Measurements from ENCODE around the gene SEC16B. TPM values are rescaled to one million over a fixed set of nuclear protein-coding genes. Genes with fewer than 3 reads are reported as not detected.
A peak's percentile ranks its signal among the peaks of the same experiment; 100 is the strongest.
"Not testable (repeated sequence)": the region's sequence is repeated elsewhere in the genome, so short reads cannot be mapped to it uniquely, and the experiment has no call there.

Gene SEC16B
- total RNA-seq, 2 donors from 2014 or later = 0.90 to 1.7 TPM

- no peak overlapping the region for H3K27ac ChIP-seq (ENCODE audit: low read depth, low read length)
- Mint-ChIP-seq H3K4me1 (peaks cover 4% of the 10 kb centered on the region), H3K9me3 (peaks cover 14% of the 10 kb centered on the region), H3K36me3 (ENCODE audit: low read depth) (no peaks in the 10 kb centered on the region), H3K27ac (no peak overlapping the region), H3K4me3 (no peak overlapping the region), H3K27me3 (ENCODE audit: insufficient read depth) (no peaks in the 10 kb centered on the region)
- WGBS, 2 experiments (ENCODE audit: insufficient coverage in 1 of 2, insufficient read length in 1 of 2) = 92 to 96% methylated on average over 4 to 5 of the region's 5 CpGs
- no peak overlapping the region for H3K9ac ChIP-seq (ENCODE audit: extremely low read depth, low read length, poor library complexity, severe bottlenecking)
- H3K4me1 ChIP-seq (ENCODE audit: control insufficient read depth, insufficient read depth, low read length) = no peaks in the 10 kb centered on the region
- no peak for DNase-seq
- H3K36me3 ChIP-seq (ENCODE audit: control insufficient read depth, insufficient read depth, low read length) = no peaks in the 10 kb centered on the region
- H3K9me3 ChIP-seq (ENCODE audit: control insufficient read depth, low read length) = no peaks in the 10 kb centered on the region
- no peak for TF ChIP-seq CTCF (conservative IDR thresholded peaks at IDR 0.05)
- H3K4me3 ChIP-seq (ENCODE audit: low read length) = no peak overlapping the region
- H3K27me3 ChIP-seq (ENCODE audit: control insufficient read depth, insufficient read depth, low read length, poor library complexity, severe bottlenecking) = no peaks in the 10 kb centered on the region
Observed at GRCh38 chr1:177995369-177995768, 25.5 kb upstream of the SEC16B start.

DNA sequence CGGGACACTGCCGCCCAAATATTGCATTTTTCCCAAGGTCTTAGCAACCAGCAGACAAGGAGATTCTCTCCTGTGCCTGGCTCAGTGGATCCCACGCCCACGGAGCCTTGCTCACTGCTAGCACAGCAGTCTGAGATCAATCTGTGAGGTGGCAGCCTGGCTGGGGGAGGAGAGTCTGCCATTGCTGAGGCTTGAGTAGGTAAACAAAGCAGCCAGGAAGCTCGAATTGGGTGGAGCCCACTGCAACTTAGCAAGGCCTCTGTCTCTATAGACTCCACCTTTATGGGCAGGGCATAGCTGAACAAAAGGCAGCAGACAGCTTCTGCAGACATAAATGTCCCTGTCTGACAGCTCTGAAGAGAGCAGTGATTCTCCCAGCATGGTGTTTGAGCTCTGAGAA is 16.4 kb upstream of the SEC16B start:
- peak; percentile 71 for DNase-seq
- not testable (repeated sequence) for H3K27me3 Mint-ChIP-seq (ENCODE audit: insufficient read depth); H3K36me3 Mint-ChIP-seq (ENCODE audit: low read depth); H3K4me3 ChIP-seq (ENCODE audit: low read length); H3K27ac Mint-ChIP-seq; H3K4me3 Mint-ChIP-seq; H3K9me3 ChIP-seq (ENCODE audit: control insufficient read depth, low read length); H3K27me3 ChIP-seq (ENCODE audit: control insufficient read depth, insufficient read depth, low read length, poor library complexity, severe bottlenecking); H3K36me3 ChIP-seq (ENCODE audit: control insufficient read depth, insufficient read depth, low read length); H3K4me1 Mint-ChIP-seq; H3K27ac ChIP-seq (ENCODE audit: low read depth, low read length); H3K4me1 ChIP-seq (ENCODE audit: control insufficient read depth, insufficient read depth, low read length); H3K9ac ChIP-seq (ENCODE audit: extremely low read depth, low read length, poor library complexity, severe bottlenecking)
- 65 to 78% methylated on average over 5 of the region's 5 CpGs for WGBS, 2 experiments (ENCODE audit: insufficient coverage in 1 of 2, insufficient read length in 1 of 2)
- peaks cover 30% of the 10 kb centered on the region for H3K9me3 Mint-ChIP-seq

- H3K27ac Mint-ChIP-seq = no peak overlapping the region
- Histone ChIP-seq H3K27ac (ENCODE audit: low read depth, low read length) (no peak overlapping the region), H3K36me3 (ENCODE audit: control insufficient read depth, insufficient read depth, low read length) (no peaks in the 10 kb centered on the region), H3K4me1 (ENCODE audit: control insufficient read depth, insufficient read depth, low read length) (no peaks in the 10 kb centered on the region), H3K9me3 (ENCODE audit: control insufficient read depth, low read length) (no peaks in the 10 kb centered on the region), H3K4me3 (ENCODE audit: low read length) (no peak overlapping the region), H3K9ac (ENCODE audit: extremely low read depth, low read length, poor library complexity, severe bottlenecking) (no peak overlapping the region), H3K27me3 (ENCODE audit: control insufficient read depth, insufficient read depth, low read length, poor library complexity, severe bottlenecking) (no peaks in the 10 kb centered on the region)
- H3K27me3 Mint-ChIP-seq (ENCODE audit: insufficient read depth) = no peaks in the 10 kb centered on the region
- peaks cover 6% of the 10 kb centered on the region for H3K4me1 Mint-ChIP-seq
- WGBS, 2 experiments (ENCODE audit: insufficient coverage in 1 of 2, insufficient read length in 1 of 2) = 83% methylated on average over 1 of the region's 1 CpG
- peaks cover 16% of the 10 kb centered on the region for H3K9me3 Mint-ChIP-seq
- no peak for DNase-seq
- H3K36me3 Mint-ChIP-seq (ENCODE audit: low read depth) = peaks cover 4% of the 10 kb centered on the region
- H3K4me3 Mint-ChIP-seq = no peak overlapping the region
- no peak for TF ChIP-seq CTCF (conservative IDR thresholded peaks at IDR 0.05)
Observed at GRCh38 chr1:177984761-177985160, 14.9 kb upstream of the SEC16B start.

- H3K4me3 ChIP-seq (ENCODE audit: low read length) = no peak overlapping the region
- no peaks in the 10 kb centered on the region for H3K9me3 ChIP-seq (ENCODE audit: control insufficient read depth, low read length)
- H3K4me3 Mint-ChIP-seq = no peak overlapping the region
- no peak for TF ChIP-seq CTCF (conservative IDR thresholded peaks at IDR 0.05)
- H3K9me3 Mint-ChIP-seq = peaks cover 11% of the 10 kb centered on the region
- peak; percentile 82 for DNase-seq
- no peaks in the 10 kb centered on the region for H3K36me3 Mint-ChIP-seq (ENCODE audit: low read depth)
- WGBS, 2 experiments (ENCODE audit: insufficient coverage in 1 of 2, insufficient read length in 1 of 2) = 33 to 56% methylated on average over 3 of the region's 3 CpGs
- no peak overlapping the region for H3K27ac ChIP-seq (ENCODE audit: low read depth, low read length)
- H3K27me3 ChIP-seq (ENCODE audit: control insufficient read depth, insufficient read depth, low read length, poor library complexity, severe bottlenecking) = no peaks in the 10 kb centered on the region
- no peak overlapping the region for H3K27ac Mint-ChIP-seq
- H3K4me1 ChIP-seq (ENCODE audit: control insufficient read depth, insufficient read depth, low read length) = no peaks in the 10 kb centered on the region
- peaks cover 6% of the 10 kb centered on the region for H3K4me1 Mint-ChIP-seq
- no peak overlapping the region for H3K9ac ChIP-seq (ENCODE audit: extremely low read depth, low read length, poor library complexity, severe bottlenecking)
- no peaks in the 10 kb centered on the region for H3K36me3 ChIP-seq (ENCODE audit: control insufficient read depth, insufficient read depth, low read length)
- no peaks in the 10 kb centered on the region for H3K27me3 Mint-ChIP-seq (ENCODE audit: insufficient read depth)
Observed at GRCh38 chr1:177984136-177984525, 14.3 kb upstream of the SEC16B start.

All from endodermal cell (in vitro differentiated cells).